Posterior vena cava (tissue), 2 donors: ENCODE measurements around the gene NAB1. TPM values are rescaled to one million over a fixed set of nuclear protein-coding genes. Genes with fewer than 3 reads are reported as not detected.

ENCODE experiments used
- DNase-seq: peaks from one replicate; pipeline ENCODE4 v3.0.0-alpha.2; 2020; ENCODE audit warnings: low spot score
- intact Hi-C, 2 donors: fragments of 100-400 bp; cut with DNase I; formaldehyde crosslinking; loops; one replicate each; pipeline versions ENCODE4 v1.14.1 to v1.14.2; 2022 to 2023
- total RNA-seq, 2 donors: library from RNA; stranded (reverse); fragmentation: NEBNext Ultra II Directional; extraction: Animal tissue kit (Norgen Biotek cat#: 25700); gene quantifications; one replicate each; pipeline ENCODE4 v1.2.1, GENCODE V29; 2021
- donor health status: DM: yes; HTN: yes; CAD: no.
- donor health status: DM: yes; HTN: yes; CAD: no.

NAB1 gene
- total RNA-seq, 2 donors from 2014 or later: 40.9 to 41.7 TPM

DNA sequence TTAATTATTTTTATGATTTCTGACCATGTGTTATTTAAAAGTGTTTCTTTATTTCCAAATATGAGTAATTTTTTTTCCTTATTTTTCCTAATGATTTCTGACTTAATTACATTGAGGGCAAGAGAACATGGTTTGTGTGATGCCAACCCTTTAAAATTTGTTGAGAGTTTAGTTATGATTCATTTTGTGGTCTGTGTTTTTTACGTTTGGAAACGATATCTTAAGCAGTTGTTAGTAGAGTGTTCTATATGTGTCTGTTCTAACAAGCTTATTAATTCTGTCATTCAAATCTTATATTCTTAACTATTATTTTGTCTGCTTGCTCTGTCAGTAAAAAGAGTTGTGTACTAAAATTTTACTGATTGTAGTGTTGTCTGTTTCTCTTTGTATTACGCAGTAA is 15.0 kb downstream of the NAB1 start:
- intact Hi-C loops: no loop called here
- DNase-seq: no peak

DNA sequence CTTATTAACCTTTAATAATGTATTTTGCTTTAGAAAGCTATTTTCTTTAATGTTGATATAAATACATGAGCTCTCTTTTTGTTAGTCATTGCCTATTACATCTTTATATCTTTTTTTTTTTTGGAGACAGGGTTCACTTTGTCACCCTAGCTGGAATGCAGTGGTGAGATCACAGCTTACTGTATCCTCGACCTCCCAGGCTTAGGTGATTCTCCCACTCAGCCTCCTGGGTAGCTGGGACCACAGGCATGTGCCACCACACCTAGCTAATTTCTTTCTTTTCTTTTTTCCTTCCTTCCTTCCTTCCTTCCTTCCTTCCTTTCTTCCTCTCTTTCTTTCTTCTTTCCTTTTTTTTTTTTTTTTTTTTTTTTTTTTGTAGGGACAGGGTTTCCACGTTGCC is 15.4 kb downstream of the NAB1 start:
- intact Hi-C loops: no loop called here
- no peak for DNase-seq

DNA sequence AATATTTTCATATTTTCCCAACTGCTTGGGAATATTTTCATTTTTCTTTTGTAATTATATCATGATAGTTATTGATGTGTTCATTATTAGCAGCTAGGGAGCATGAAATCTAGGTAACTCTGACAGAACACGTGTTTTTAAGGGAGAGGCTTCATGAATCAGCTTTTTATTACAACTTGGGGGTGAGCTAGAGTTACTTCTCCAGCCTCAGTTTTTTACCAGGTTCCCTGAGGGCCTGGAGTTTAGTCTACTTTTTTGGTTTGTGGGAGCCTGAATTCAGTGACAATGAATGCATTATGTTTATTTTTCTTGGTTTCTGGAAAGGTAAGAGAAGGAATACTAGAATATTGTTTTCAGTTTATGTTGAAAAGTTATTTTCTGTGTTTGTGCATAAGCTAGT is 18.0 kb downstream of the NAB1 start:
- DNase-seq: no peak
- intact Hi-C loops: no loop called here

DNA sequence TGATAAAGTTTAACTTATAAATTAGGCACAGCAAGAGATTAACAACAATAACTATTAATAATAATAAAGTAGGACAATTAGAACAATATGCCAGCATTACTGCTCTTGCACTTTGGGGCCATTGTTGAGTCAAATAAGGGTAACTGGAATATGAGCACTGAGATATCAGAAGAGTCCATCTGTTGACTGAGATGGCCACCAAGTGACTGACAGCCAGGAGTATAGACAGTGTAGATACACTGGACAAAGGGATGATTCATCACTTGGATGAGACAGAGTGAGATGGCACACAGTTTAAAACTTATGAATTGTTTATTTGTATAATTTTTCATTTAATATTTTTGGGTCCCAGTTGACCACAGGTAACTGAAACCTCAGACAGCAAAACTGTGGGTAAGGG is 20.0 kb downstream of the NAB1 start:
- intact Hi-C loops: no loop called here

DNA sequence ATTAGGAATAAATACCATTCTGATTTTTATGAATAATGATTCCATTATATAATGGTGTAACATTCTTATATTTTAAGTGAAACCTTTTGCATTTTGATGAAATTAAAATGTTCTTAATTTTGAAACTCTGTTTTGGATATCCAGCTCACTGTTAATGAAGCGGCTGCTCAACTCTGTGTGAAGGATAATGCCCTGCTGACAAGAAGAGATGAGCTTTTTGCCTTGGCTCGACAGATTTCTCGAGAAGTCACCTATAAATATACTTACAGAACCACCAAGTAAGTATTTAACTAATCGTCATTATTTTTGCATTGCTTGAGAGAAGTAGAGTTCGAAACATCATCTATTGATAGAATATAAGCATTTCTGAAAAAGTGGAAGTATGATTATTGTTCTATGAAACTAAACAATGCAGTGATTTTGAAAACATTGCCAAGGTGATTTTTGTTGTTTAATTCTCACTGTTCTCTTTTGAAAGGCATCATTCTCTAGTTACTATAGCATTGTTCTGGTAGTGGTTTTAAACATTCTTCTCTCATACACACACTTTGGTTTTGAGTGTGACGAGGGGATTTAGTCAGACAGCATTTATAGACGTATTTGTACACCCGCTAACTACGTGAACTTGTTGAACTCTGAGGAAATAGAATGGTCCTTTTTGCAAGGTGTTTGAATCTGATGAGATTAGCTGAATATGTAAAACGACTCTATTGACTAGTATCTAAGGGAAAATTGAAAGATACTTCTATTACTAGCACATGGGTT is 21.5 kb downstream of the NAB1 start:
- intact Hi-C loops: no loop called here
- DNase-seq: no peak

More for the DNA sequence above, 20.0 kb downstream of the NAB1 start:
- no peak for DNase-seq

DNA sequence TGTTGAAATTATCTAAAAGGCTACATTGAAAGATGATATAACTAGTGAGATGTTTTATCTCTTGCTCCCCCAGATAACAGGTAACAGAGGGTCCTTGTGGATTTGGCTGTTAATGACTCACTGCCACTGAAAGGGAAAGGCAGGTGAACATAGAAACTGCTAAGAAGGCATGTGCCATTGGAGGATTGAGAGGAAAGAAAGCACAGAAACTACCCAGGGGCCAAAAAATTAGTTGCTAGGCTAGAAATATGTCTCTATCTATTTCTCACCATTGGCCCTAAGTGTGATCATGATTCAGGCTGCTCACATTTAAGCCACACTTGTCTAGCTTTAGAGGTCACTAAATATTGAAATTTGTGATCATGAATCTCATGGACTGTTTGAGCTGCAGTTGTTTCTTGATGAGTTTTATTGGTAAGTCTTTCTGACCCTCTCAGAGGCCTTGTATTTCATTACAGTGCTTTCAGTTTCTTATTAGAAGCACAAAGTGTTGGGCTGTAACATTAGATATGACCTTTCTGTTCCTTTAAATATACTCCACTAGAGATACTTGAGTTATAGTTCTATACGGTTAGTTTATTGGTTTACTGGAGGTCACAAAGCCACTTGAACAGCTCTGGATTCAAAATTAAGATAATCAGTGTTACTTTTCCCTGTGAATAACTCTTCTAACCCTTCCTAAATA is 26.2 kb downstream of the NAB1 start:
- DNase-seq: no peak
- intact Hi-C loops: no loop called here

DNA sequence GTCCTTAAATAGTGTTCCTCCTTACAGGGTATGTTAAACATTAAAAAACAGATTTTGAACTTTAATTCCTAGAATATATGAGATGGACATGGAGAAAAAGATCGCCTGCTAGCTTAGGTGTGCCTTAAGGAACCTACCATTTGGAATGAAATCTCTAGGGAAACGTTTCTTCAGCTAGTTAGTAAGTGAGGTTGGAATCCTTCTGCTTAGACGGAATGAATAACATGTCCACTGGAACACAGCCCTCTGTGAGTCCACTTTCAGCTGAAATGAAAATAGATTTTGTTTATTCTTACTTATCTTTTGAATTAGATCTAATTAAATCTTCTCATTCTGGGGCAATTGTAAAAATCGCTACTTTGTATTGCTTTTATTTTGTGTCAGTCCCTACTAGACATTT is 28.4 kb downstream of the NAB1 start:
- DNase-seq: no peak
- intact Hi-C loops: no loop called here

DNA sequence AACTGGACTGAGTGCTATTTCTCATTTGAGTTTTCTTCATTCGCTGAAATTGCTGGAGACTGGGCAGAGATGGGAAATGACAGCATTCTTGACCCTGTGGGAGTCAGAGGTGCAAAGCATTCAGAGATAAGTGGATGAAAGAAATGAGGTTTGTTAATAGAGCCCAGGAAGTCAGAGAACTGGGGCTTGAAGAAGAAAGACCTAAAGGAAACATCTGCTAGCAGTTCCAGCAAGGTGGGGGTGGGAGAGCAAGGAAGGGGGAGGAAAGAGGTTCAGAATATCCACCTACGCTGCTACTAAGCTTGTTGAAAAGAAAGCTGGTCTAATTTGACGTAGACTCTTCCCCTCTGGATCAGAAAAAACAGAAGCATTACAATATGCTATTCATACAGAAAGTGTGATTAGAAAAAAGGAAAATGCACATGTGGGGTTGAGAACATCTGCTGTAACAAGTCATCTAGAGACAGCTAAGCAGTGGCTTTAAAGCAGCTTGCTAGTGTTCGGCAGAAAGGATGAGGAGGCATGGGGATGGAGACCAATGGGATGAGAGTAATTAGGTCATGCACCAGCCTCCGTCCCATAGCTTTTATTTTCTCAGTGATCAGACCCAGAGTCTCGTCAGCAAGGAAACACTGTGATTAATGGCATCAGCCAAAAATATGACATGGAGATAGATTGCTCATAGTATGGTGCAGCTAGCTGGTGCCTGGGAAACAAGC is 29.7 kb downstream of the NAB1 start:
- DNase-seq: no peak
- intact Hi-C loops: no loop called here

DNA sequence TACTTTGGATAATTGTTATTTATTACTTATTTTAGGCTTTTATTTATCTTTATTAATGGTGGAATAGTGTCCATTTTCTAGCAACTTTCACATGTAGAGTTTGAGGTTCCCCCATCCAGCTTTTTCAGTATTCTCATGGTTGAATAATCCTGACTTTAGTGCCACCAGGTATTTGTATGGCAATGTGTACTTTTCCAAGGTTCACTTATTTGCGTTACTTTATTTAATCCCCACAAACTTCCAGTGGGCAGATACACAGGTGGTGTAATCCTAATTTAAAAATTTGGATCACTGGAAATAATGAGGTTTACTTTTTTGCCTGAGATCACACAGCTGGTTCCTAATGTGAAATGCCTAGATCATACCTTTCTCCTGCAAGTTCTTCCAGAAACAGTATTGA is 30.5 kb downstream of the NAB1 start:
- no peak for DNase-seq
- intact Hi-C loops: no loop called here

DNA sequence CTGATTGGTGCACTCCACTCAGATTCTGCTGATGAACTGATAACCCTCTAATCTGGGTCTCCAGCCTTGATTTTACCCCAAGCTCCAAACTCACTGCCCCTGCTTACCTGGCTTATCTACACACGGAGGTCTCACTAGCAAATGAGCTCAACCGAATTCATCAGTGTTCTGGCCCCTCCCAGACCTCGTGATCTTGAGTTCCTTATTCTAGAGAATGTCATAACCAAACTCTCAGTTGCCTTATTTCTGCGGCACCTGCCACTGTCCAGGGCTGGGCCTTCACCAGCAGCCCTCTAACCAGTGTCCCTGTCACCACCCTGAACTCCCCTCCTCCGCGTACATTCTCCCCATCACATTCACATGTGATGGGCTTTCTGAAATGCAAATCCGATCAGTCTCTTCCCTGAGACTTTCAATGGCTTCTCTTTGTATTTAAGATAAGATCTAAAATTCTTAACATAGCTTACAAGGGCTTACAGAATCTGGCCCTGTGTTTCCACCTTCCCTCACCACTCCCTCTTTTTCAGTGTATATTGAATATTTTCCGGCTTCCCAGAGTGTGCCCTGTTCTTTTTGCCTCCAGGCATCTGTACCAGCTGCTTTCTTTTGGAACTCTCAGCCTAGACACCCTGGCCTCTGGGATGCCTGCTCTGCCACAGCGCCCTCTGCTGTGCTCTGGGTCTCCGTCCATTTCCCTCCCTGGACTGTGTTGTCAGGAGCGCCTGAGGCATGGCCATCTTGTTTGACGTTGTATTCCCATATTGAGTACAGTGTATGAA is 31.1 kb downstream of the NAB1 start:
- peak; percentile 78 for DNase-seq
- intact Hi-C loops: no loop called here

DNA sequence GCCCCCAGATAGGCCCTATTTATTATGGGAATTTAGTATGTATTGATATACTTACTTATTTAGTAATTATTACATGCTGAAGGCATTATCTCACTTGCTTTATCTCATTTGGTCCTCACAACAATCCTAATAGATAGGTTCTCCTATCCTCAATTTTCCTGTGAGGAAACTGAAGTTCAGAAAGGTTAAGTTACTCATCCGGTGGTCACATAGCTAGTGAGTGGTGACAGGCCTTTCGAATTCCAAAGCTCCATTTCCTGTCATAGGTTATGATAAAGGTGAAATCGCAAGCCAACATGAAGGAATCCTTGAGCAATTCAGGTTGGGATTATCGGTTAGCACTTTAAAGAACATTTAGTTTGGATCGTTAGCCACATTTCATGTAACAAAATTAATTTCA is 33.3 kb downstream of the NAB1 start:
- intact Hi-C loops: no loop called here
- DNase-seq: no peak

DNA sequence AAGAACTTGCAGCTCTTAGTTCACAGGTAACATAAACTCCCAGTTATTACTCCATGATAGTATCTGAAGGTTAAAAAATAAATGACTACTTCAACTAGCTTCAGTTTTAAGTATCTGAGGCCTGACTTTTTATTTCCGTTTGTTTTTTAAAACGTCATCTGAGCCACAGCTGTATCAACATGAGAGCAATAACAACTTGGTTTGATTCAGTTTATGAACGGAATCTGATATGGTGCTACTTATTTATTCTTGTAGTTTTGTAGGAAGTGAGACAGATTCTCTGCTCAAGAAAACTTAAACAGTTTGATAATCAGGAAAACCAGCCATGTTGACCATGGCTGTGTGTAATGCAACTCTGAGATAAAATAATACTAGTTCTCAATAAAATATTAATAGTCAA is 34.9 kb downstream of the NAB1 start:
- no peak for DNase-seq
- intact Hi-C loops: no loop called here

DNA sequence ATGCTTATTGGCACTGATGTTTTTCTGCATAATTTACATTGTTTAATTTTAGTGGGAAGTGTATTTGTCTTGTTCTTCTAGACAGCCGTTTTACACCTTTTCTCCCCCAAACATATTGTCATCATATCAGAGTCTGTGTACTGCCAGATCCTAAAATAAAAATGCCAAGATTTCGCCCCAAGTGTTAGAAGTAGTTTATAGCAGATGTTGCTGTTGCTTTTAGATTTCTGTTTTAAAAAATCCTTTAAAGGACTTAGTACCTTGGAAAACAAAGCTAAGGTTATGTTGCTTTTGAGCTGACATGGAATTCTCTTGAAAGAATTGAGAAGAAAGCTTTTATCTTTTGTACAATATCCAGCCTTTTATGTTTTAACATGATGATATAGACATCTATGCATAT is 36.0 kb downstream of the NAB1 start:
- no peak for DNase-seq
- intact Hi-C loops: no loop called here

DNA sequence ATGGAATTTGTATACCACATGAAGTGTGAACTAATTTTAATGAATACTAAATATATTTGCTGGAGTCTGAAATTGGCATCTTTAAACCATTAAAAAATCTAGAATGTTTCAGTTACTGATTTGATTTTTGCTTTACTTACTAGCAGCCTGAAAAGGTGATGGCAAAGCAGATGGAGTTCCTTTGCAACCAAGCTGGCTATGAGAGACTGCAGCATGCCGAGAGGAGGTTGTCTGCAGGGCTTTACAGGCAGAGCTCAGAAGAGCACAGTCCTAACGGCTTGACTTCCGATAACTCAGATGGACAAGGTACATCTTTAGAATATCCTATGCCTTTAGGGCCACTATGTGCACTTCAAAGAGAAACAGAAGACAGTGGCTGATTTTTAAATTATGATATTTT is 36.5 kb downstream of the NAB1 start:
- DNase-seq: no peak
- intact Hi-C loops: no loop called here

DNA sequence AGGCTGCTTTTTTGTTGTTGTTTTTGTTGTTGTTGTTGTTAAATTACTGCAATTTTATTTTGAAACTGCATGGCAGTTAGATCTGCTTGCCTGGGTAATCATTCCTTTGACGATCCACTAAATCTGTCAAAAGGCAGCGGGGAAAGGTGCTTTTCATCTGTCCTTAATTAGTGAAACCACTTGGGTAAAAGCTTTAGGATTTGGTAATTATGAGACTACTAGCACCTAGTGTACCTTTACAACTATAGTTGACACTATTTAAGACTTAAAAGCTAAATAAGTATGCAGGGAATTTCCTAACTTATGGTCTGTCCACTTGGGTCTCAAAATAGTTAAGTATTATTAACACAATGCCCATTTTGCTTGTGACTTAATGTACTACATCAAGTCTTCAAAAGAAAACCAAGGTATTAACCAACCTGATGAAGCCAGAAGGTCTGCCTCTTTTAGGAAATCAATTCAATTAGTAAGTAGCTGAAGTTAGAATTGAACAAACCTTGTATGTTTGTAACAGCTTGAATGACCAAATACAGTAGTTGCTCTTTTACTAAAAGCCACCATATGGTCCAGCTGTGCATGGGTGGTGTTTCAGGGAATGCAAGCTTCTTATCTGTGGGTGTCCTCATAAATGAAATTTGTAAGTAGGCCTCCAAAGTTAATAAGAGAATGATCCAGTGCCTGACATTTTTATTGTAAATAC is 44.8 kb downstream of the NAB1 start:
- intact Hi-C loops: no loop called here
- DNase-seq: no peak

DNA sequence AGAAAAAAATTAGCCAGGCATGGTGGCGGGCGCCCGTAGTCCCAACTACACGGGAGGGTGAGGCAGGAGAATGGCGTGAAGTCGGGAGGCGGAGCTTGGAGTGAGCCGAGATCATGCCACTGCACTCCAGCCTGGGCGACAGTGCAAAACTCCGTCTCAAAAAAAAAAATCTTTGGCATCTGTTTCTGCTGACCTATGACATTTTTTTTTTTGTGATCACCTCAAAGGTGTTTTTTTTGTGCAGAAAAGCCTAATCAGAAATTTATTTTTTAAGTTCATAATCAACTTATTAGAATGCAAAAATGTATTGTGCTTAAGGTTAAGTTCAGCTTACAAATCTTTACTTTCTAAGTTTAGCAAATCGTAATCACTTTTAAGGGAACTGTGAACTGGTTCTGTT is 45.6 kb downstream of the NAB1 start:
- DNase-seq: no peak

DNA sequence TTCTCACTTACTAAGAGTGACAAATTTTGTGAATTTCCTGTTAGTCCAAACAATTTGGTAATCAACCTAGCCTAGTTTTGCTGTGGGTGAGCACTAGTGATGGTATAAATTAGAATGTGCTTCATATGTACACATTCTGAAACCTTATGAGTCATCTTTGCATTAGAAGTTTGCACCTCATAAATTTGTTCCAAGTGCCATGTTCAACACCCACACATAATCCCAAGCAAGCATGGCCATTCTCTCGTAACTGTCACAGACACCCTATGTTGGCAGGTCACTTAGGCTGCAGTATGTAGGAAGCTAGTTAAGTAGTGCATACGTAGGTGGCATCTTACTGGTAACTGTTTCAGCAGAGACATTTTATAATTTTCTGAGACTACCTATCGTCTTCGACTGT is 46.9 kb downstream of the NAB1 start:
- no peak for DNase-seq
- intact Hi-C loops: no loop called here

More for the DNA sequence above, 45.6 kb downstream of the NAB1 start:
- intact Hi-C loops: no loop called here

DNA sequence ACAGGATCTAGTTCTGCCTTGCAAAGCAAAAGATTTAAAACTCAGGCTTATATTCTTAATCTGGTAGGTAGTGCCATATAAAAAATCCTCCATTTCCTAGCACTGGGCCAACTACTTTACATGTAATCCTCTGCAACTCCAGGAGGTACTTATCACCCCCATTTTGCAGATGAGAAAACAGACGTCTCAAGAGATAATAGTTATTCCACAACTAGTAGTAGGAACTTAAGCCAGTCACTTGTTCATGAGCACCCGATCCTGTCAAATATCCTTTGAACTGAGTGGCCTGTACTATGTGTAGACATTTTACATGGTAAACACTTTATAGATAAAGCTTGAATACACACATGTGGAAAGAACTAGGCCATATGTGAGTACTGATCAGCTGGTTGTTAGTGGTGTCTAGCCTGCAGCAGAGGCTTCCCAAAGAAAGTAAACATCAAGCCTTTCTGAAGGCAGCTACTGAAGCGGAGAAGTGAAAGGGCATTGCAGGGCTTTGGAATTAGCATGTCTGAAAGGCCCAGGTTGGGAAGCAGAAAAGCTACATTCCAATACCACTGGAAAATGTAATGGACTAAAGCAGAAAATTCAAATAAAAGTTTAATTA is 48.0 kb downstream of the NAB1 start:
- intact Hi-C loops: no loop called here
- DNase-seq: no peak

DNA sequence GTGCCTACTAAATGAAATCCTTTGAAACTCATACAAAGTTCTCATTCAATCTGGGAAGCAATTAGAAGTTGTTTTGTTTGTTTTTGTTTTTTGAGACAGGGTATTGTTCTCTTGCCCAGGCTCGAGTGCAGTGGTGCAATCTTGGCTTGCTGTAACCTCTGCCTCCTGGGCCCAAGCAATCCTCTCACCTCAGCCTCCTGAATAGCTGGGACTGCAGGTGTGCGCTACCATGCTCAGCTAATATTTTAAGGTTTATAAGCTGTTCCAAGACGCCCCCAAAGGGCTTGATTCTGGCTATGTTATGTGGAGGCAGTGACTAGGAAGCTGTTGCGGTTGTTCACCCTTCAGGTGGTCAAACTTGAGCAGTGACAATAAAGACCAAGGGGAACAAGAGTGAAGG is 48.5 kb downstream of the NAB1 start:
- intact Hi-C loops: no loop called here
- DNase-seq: no peak
